ENCODE data around the gene NAALADL2.

DNA sequence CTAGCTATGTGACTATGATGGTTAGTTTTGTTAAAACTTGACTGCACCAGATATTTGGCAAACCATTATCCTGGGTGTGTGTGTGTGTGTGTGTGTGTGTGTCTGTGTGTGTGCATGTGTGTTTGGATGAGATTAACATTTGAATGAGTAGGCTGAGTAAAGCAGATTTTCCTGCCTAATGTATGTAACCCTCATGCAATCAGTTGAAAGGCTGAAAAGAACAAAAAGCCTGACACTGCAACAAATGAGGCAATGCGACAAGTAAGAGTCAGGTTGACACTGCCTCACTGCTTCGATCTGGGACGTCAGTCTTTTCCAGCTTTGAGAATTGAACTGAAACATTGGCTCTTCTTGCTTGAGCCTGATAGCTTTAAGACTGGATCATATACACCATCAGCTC lies 643.0 kb downstream of the NAALADL2 start:
- no peak for TF ChIP-seq CBX5 (IDR thresholded peaks at IDR 0.05; ENCODE audit: borderline replicate concordance, low read depth)
- TF ChIP-seq TGIF2 (CRISPR knock-in tag; IDR thresholded peaks at IDR 0.05) = no peak
- no peak for TF ChIP-seq USF2 (CRISPR knock-in tag; IDR thresholded peaks at IDR 0.05)
- TF ChIP-seq CHD1 (IDR thresholded peaks at IDR 0.05; ENCODE audit: low read length) = no peak
- TF ChIP-seq CBFA2T2 (conservative IDR thresholded peaks at IDR 0.05) = no peak
- TF ChIP-seq FOS (IDR thresholded peaks at IDR 0.05; ENCODE audit: extremely low read depth, insufficient read length) = no peak
- TF ChIP-seq CTCF (IDR thresholded peaks at IDR 0.05 in 2 of 3, conservative IDR thresholded peaks at IDR 0.05 in 1 of 3; ENCODE audit: insufficient read depth in 2 of 3, low read depth in 1 of 3, low read length in 3 of 3) = no peak
